IPS-18a (cell line): ENCODE measurements around the gene EVI5L.
"Not testable (repeated sequence)": the region's sequence is repeated elsewhere in the genome, so short reads cannot be mapped to it uniquely, and the experiment has no call there.

Experiments
- H3K27ac ChIP-seq: one replicate; pipeline ENCODE4 v1.5.1; 2013; ENCODE audit warnings: low read length
- H3K27me3 ChIP-seq: one replicate; pipeline ENCODE4 v1.6.1; 2013; ENCODE audit warnings: mild to moderate bottlenecking, low read length; ENCODE audit not compliant: control insufficient read depth, insufficient read depth
- H3K36me3 ChIP-seq: one replicate; pipeline ENCODE4 v1.6.1; 2013; ENCODE audit warnings: low read depth, low read length; ENCODE audit not compliant: control insufficient read depth
- H3K4me1 ChIP-seq: one replicate; pipeline ENCODE4 v1.6.1; 2013; ENCODE audit warnings: low read depth, low read length; ENCODE audit not compliant: control insufficient read depth
- H3K4me3 ChIP-seq: one replicate; pipeline ENCODE4 v1.5.1; 2013; ENCODE audit warnings: low read length
- H3K9ac ChIP-seq: one replicate; pipeline ENCODE4 v1.6.1; 2013; ENCODE audit warnings: mild to moderate bottlenecking, low read length, moderate library complexity
- H3K9me3 ChIP-seq: one replicate; pipeline ENCODE4 v1.6.1; 2013; ENCODE audit warnings: low read depth, low read length; ENCODE audit not compliant: control insufficient read depth

Gene EVI5L

GRCh38 chr19:7883796-7884570, 54.0 kb downstream of the EVI5L start:
- H3K9ac ChIP-seq = no peak overlapping the region
- H3K4me3 ChIP-seq = no peak overlapping the region
- no peaks in the 10 kb centered on the region for H3K9me3 ChIP-seq
- peaks cover 12% of the 10 kb centered on the region for H3K27me3 ChIP-seq
- no peak overlapping the region for H3K27ac ChIP-seq
- H3K36me3 ChIP-seq = no peaks in the 10 kb centered on the region
- no peaks in the 10 kb centered on the region for H3K4me1 ChIP-seq

- H3K27ac ChIP-seq = no peak overlapping the region
- H3K36me3 ChIP-seq = no peaks in the 10 kb centered on the region
- H3K9me3 ChIP-seq = no peaks in the 10 kb centered on the region
Measured at GRCh38 chr19:7885818-7886217, 55.8 kb downstream of the EVI5L start.

GRCh38 chr19:7887408-7888144, 57.6 kb downstream of the EVI5L start:
- no peaks in the 10 kb centered on the region for H3K4me1 ChIP-seq
- H3K36me3 ChIP-seq = no peaks in the 10 kb centered on the region
- H3K27me3 ChIP-seq = peaks cover 14% of the 10 kb centered on the region
- no peak overlapping the region for H3K9ac ChIP-seq
- peak overlapping the region; percentile 56 for H3K4me3 ChIP-seq
- no peaks in the 10 kb centered on the region for H3K9me3 ChIP-seq
- H3K27ac ChIP-seq = no peak overlapping the region

More at GRCh38 chr19:7885818-7886217, 55.8 kb downstream of the EVI5L start:
- H3K9ac ChIP-seq = no peak overlapping the region
- H3K27me3 ChIP-seq = peaks cover 14% of the 10 kb centered on the region
- H3K4me1 ChIP-seq = no peaks in the 10 kb centered on the region
- H3K4me3 ChIP-seq = no peak overlapping the region

GRCh38 chr19:7888145-7888825, 58.3 kb downstream of the EVI5L start, which contains the start of gene LRRC8E:
Gene LRRC8E (plus strand): TSS chr19:7888510. CDS start chr19:7895604, 7,094 bp downstream.
- H3K4me1 ChIP-seq = no peaks in the 10 kb centered on the region
- no peaks in the 10 kb centered on the region for H3K9me3 ChIP-seq
- peaks cover 14% of the 10 kb centered on the region for H3K27me3 ChIP-seq
- peak within 1 kb of the TSS; percentile 56 for H3K4me3 ChIP-seq
- no peak within 1 kb of the TSS for H3K27ac ChIP-seq
- H3K9ac ChIP-seq = no peak within 1 kb of the TSS
- H3K36me3 ChIP-seq = no peaks in the 10 kb centered on the region

GRCh38 chr19:7888826-7889217, 58.8 kb downstream of the EVI5L start:
- Histone ChIP-seq H3K36me3 (no peaks in the 10 kb centered on the region), H3K9me3 (no peaks in the 10 kb centered on the region), H3K27ac (no peak overlapping the region), H3K4me3 (peak overlapping the region; percentile 56), H3K27me3 (peaks cover 14% of the 10 kb centered on the region), H3K4me1 (no peaks in the 10 kb centered on the region), H3K9ac (no peak overlapping the region)

GRCh38 chr19:7893362-7894101, 63.5 kb downstream of the EVI5L start:
- not testable (repeated sequence) for H3K27me3 ChIP-seq, H3K36me3 ChIP-seq, H3K9me3 ChIP-seq, H3K4me1 ChIP-seq, H3K4me3 ChIP-seq, H3K9ac ChIP-seq, H3K27ac ChIP-seq

GRCh38 chr19:7894612-7895309, 64.7 kb downstream of the EVI5L start:
- no peaks in the 10 kb centered on the region for H3K9me3 ChIP-seq
- H3K36me3 ChIP-seq = no peaks in the 10 kb centered on the region
- no peak overlapping the region for H3K27ac ChIP-seq
- no peaks in the 10 kb centered on the region for H3K4me1 ChIP-seq
- no peak overlapping the region for H3K4me3 ChIP-seq
- H3K27me3 ChIP-seq = no peaks in the 10 kb centered on the region
- no peak overlapping the region for H3K9ac ChIP-seq

GRCh38 chr19:7895565-7895964, 65.5 kb downstream of the EVI5L start:
- Histone ChIP-seq H3K9ac (no peak overlapping the region), H3K4me1 (no peaks in the 10 kb centered on the region), H3K27ac (no peak overlapping the region), H3K9me3 (no peaks in the 10 kb centered on the region), H3K36me3 (no peaks in the 10 kb centered on the region), H3K4me3 (no peak overlapping the region), H3K27me3 (no peaks in the 10 kb centered on the region)

- Histone ChIP-seq H3K9me3 (no peaks in the 10 kb centered on the region), H3K27ac (no peak overlapping the region)
Measured at GRCh38 chr19:7897292-7897691, 67.3 kb downstream of the EVI5L start.

GRCh38 chr19:7898967-7899366, 68.9 kb downstream of the EVI5L start:
- Histone ChIP-seq H3K27ac (no peak overlapping the region), H3K9ac (no peak overlapping the region), H3K4me1 (peaks cover 8% of the 10 kb centered on the region), H3K4me3 (no peak overlapping the region), H3K36me3 (no peaks in the 10 kb centered on the region), H3K9me3 (no peaks in the 10 kb centered on the region), H3K27me3 (no peaks in the 10 kb centered on the region)

More at GRCh38 chr19:7897292-7897691, 67.3 kb downstream of the EVI5L start:
- H3K27me3 ChIP-seq = no peaks in the 10 kb centered on the region
- H3K36me3 ChIP-seq = no peaks in the 10 kb centered on the region
- H3K9ac ChIP-seq = no peak overlapping the region
- H3K4me1 ChIP-seq = no peaks in the 10 kb centered on the region
- no peak overlapping the region for H3K4me3 ChIP-seq
